Eye (tissue), 1 donor: ENCODE results near the gene SLC25A51.
"Not testable (repeated sequence)": the region's sequence is repeated elsewhere in the genome, so short reads cannot be mapped to it uniquely, and the experiment has no call there.

ENCODE experiments used
- DNase-seq: peaks from one replicate; pipeline ENCODE4 v3.0.0-alpha.2; 2015

SLC25A51 gene

DNA sequence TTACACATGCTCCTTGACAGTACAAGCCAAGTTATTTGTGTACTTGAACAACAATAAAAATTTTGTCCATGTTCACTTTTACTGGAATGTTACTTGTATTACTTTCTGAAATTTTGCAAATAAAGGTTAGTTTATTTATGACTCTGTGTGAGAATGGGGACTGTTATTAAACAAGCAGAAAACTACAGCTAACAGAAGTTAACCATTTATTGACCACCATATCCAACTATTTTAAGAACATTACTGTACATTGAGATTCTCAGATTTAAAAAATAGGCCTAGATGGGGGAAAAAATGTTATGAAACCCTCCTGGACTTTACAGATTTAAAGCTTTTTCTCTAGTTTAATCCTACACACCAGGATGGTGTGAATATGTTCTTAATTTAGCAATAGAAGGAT lies 1.8 kb downstream of the SLC25A51 start:
- no peak for DNase-seq

DNA sequence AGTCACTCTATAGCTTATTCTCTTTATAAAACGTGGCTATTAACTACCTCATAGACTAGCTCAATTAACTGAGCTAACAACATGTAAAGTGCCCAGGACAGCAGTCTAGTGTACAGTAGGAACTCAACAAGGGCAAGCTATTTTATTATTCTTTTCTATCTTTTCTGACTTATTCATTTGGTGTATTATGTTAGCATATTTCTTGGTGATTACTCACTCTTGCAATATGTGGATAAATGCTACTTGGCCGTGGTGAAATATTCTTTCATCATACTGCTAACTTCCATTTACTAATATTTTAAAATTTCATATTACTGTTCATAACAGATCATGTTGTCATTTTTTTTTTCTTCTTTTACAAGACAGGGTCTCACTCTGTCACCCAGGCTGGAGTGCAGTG lies 4.9 kb downstream of the SLC25A51 start:
- DNase-seq = no peak

DNA sequence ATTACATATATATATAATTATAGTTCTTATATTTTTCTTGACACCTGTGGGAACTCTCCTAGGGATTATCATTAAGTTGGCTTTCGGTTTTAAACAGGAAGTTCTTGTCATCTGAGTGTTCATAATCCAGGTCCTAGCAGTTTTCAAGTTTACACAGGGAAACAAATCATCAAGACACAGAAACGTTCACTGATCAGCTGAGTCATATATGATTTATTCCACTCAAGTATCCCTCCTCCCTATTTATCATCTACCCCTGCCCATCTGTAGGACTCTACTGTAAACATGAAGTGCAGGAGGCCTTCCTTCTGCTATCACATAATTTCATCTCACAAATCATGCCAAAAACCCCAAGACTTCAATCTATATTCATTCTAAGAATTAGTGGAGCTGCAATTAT lies 6.3 kb downstream of the SLC25A51 start:
- DNase-seq = no peak

- DNase-seq = no peak
Observed at GRCh38 chr9:37892063-37892462, 11.9 kb downstream of the SLC25A51 start.

DNA sequence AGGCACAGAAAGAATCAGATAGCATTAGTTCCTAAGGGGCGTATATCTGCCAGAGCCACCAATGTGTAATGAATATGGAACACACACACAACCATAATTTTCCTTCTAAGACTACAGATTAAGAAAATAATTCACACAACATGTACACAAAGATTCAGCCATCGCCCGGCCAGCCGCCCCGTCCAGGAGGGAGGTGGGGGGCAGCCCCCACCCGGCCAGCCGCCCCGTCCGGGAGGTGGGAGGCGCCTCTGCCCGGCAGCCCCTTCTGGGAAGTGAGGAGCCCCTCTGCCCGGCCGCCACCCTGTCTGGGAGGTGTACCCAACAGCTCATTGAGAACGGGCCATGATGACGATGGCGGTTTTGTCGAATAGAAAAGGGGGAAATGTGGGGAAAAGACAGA lies 12.9 kb downstream of the SLC25A51 start:
- DNase-seq = not testable (repeated sequence)

DNA sequence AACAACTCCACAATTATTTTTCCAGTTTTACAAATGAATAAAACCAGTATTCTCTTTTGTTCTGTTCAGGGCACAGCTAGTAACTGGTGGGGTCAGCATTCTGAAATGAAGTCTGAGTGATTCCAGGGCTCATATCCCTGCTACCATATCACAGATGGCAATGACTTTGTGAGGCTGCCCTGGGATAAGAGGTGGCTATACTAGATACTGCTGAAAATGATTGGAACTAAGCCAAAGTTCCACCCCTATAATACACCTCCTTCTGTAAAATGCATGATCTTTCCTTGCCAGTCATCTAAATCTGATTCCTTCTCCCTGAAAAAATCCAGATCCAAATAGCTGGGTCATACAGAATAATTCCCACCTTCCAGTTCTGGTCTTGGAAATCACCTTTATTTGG lies 14.4 kb downstream of the SLC25A51 start:
- DNase-seq = no peak

DNA sequence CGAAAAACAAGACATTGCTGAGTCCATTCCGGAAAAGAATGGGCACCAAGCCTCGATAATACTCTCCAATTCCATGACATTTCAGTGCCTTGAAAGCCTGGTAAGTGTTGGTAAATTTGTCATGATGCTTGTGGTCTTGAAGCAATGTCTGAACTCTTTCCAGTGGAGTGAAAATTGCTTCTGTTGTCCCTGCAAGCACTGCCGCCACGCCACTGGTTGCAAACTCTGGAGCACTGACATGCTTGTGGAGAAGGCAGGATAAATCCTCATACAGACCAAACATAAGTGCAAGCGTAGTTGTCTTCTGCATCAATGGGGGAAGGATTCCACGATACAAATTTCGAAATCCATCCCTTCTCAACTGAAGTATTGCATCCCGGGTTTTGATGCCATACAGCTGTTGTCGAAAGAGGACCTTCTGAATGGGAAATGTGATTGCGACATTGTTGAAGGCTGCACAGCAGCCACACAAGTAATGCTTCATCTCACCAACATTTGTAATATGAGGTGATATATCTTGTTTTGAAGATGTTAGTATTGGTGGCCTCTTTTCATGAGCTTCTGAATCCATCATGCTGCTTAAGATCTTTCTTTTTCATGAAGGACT lies 15.8 kb downstream of the SLC25A51 start:
- not testable (repeated sequence) for DNase-seq

DNA sequence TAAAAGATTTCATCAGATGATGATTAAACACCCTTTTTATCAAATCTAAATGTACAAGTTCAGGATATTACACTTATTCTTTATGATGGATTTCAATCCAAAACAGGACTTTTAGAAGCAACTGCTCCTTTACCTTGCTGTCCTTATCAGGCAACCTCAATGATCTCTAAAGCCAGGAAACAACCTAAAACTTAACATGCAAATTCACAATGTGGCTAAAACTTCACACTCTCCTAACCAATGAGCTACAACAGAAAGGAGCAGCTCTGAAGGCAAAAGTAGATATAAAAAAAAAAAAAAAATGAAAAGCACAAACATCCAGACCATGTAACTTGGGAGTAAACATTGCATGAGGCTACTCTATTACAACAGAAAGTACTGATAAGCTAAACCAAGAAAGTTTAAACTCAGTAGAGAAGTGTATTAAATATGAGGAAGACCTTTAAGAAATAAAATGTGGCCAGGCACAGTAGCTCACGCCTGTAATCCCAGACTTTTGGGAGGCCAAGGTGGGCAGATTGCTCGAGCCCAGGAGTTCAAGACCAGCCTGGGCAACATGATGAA lies 22.9 kb downstream of the SLC25A51 start:
- no peak for DNase-seq

- DNase-seq = no peak
Observed at GRCh38 chr9:37876376-37876775, 27.6 kb downstream of the SLC25A51 start.

GRCh38 chr9:37873955-37874354 lies 30.0 kb downstream of the SLC25A51 start:
- no peak for DNase-seq

GRCh38 chr9:37870799-37871176 lies 33.1 kb downstream of the SLC25A51 start:
- DNase-seq = no peak

- no peak for DNase-seq
Observed at GRCh38 chr9:37870081-37870798, 33.7 kb downstream of the SLC25A51 start.

- no peak for DNase-seq
Observed at GRCh38 chr9:37862530-37862929, 41.4 kb downstream of the SLC25A51 start.

DNA sequence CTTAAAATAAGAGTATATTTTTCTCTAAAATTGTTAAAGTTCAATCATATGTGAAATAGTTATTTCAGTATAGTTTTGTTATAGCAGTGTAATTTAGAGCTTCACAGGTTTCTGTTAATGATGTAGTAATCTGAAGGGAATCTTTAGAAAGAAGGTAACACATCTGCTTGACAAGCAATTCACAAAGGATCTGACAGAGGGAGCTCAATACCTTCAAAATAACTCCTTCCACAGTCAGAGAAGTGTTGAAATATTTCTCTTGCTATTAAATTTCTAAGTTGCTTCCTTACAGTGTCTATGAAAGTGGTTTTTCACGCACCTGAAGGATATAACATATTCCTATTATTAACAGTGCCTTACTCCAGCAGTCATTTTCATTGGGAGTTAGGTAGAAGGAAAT lies 44.9 kb downstream of the SLC25A51 start:
- no peak for DNase-seq

- DNase-seq = no peak
Observed at GRCh38 chr9:37856551-37856950, 47.4 kb downstream of the SLC25A51 start.

- no peak for DNase-seq
Observed at GRCh38 chr9:37852222-37852621, 51.7 kb downstream of the SLC25A51 start.

- DNase-seq = no peak
Observed at GRCh38 chr9:37840560-37841194, 63.2 kb downstream of the SLC25A51 start.

GRCh38 chr9:37839496-37840461 lies 64.1 kb downstream of the SLC25A51 start:
- no peak for DNase-seq
